GM12875 (cell line): Measurements from ENCODE around the gene LRRC61.

Experiments
- H3K4me3 ChIP-seq: one replicate; pipeline ENCODE4 v1.5.1; 2011; ENCODE audit warnings: low read depth, low read length, control low read depth
- TF ChIP-seq, protein P1 (sequence below): IDR thresholded peaks from 2 replicates; pipeline ENCODE4 v1.5.1; 2011; ENCODE audit warnings: low read depth, mild to moderate bottlenecking, control low read depth, inconsistent platforms, low read length, moderate library complexity, borderline replicate concordance; ENCODE audit not compliant: insufficient read depth

LRRC61 gene

GRCh38 chr7:150374026-150374425 lies 50.9 kb downstream of the LRRC61 start:
- no peak overlapping the region for H3K4me3 ChIP-seq
- TF ChIP-seq, protein P1, sequence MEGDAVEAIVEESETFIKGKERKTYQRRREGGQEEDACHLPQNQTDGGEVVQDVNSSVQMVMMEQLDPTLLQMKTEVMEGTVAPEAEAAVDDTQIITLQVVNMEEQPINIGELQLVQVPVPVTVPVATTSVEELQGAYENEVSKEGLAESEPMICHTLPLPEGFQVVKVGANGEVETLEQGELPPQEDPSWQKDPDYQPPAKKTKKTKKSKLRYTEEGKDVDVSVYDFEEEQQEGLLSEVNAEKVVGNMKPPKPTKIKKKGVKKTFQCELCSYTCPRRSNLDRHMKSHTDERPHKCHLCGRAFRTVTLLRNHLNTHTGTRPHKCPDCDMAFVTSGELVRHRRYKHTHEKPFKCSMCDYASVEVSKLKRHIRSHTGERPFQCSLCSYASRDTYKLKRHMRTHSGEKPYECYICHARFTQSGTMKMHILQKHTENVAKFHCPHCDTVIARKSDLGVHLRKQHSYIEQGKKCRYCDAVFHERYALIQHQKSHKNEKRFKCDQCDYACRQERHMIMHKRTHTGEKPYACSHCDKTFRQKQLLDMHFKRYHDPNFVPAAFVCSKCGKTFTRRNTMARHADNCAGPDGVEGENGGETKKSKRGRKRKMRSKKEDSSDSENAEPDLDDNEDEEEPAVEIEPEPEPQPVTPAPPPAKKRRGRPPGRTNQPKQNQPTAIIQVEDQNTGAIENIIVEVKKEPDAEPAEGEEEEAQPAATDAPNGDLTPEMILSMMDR, result no peak

- TF ChIP-seq, protein P1, result no peak
These were observed 51.3 kb downstream of the LRRC61 start for GRCh38 chr7:150374472-150374871.

DNA sequence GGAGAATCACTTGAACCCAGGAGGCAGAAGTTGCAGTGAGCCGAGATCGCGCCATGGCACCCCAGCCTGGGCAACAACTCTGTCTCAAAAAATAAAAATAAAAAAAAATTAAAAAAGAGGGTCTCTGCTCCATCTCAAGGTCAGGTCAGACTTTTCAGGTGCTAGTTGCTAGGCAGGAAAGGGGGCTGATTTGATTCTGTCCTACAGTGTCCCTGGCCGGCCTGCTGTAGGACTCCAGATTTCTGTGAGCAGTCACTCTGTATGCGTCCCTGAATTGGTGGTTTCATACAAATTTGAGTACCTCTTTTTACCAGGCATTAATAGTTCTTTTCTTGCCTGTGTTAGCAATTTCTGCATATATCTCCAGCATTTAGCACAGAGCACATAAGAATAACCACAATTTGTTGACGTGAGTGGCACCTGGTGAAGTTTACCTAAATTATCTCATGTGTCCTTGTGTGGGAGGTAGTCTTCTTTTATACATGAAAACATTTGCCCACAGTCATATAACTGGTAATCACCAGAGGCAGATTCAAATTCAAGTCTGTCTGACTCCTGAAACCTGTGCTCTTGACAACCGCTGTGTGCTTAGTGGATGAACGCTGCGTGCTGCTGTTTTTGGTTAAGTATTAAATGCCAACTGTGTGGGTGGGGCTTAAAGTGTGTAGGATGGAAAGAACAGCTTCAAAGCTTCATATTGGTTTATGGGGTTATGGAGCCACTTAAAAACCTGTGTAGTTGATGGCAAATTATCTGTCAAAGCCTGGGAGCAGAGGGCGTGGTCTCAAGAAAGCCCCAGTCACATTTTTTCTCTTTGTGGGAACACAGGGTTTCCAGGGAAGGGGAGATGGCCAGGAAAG lies 52.7 kb downstream of the LRRC61 start:
- no peak overlapping the region for H3K4me3 ChIP-seq
- TF ChIP-seq, protein P1, result no peak

More at GRCh38 chr7:150374472-150374871, 51.3 kb downstream of the LRRC61 start:
- H3K4me3 ChIP-seq, result no peak overlapping the region

- no peak overlapping the region for H3K4me3 ChIP-seq
- TF ChIP-seq, protein P1, result no peak
These were observed 53.4 kb downstream of the LRRC61 start for GRCh38 chr7:150376560-150376959.

DNA sequence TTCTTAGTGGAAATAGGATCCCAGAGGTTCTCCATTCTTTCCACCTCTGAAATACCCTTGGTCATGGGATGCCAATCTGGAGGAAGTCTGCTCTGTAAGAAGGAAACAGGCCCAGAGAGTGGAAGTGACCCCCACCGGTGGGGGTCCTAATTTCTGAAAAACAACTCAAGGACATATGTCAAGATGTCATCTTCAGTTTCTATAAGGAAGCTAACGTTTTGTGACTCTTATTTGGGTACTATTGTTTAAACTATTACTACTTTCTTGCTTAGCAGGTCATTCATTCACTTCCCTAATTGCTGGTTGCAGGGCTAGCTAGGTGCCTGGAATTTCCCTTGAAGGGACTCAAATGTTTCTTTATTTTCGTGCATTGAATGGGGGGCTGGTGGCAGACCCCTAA lies 54.0 kb downstream of the LRRC61 start:
- TF ChIP-seq, protein P1, result no peak
- no peak overlapping the region for H3K4me3 ChIP-seq

DNA sequence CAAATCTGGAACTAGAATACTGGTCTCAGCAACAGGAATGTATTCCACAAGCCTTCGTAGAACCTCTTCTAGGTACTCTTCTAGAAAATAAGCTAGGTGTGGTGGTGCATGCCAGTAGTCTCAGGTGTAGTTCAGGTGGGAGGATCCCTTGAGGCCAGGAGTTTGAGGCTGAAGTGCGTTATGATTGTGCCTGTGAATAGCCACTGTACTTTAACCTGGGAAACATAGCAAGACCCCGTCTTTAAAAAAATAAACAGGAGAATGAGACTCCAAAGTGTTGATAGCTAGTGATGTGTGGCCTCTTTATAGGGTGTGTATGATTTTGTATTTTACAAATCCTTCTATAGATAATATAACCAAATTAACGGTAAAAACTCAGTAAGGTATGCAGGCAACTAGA lies 54.5 kb downstream of the LRRC61 start:
- no peak overlapping the region for H3K4me3 ChIP-seq

More for the DNA sequence above, 54.5 kb downstream of the LRRC61 start:
- TF ChIP-seq, protein P1, result no peak
